Upper lobe of left lung (tissue), 6 donors: Measurements from ENCODE around the gene EPS8. TPM values are rescaled to one million over a fixed set of nuclear protein-coding genes. Genes with fewer than 3 reads are reported as not detected.

ENCODE experiments used
- ATAC-seq, 2 donors: fragments of 200-7000 bp; cut with Tn5 transposase; one replicate each; pipeline ENCODE4 v1.9.1; 2022; ENCODE audit warnings: mild to moderate bottlenecking in 2 of 2, moderate library complexity in 2 of 2; ENCODE audit not compliant: low FRiP score in 2 of 2
- DNase-seq, 2 donors: peaks; one replicate each; pipeline ENCODE4 v3.0.0-alpha.2; 2019 to 2020
- H3K27ac ChIP-seq, 4 donors: fragments of 200-600 bp; sonication (generic); one replicate each; pipeline ENCODE4 v1.5.1; 2016 to 2019
- H3K27me3 ChIP-seq, 4 donors: fragments of 200-600 bp; sonication (generic); one replicate each; pipeline ENCODE4 v1.5.1; 2017 to 2019
- H3K36me3 ChIP-seq, 4 donors: fragments of 200-600 bp; sonication (generic); one replicate each; pipeline ENCODE4 v1.5.1; 2016 to 2019
- H3K4me1 ChIP-seq, 4 donors: fragments of 200-600 bp; sonication (generic); one replicate each; pipeline ENCODE4 v1.5.1; 2018 to 2019
- H3K4me3 ChIP-seq, 4 donors: fragments of 200-600 bp; sonication (generic); one replicate each; pipeline ENCODE4 v1.5.1; 2017 to 2019; ENCODE audit warnings: mild to moderate bottlenecking in 2 of 4, moderate library complexity in 1 of 4
- H3K9me3 ChIP-seq, 4 donors: fragments of 200-600 bp; sonication (generic); one replicate each; pipeline ENCODE4 v1.5.1; 2018 to 2019
- CTCF ChIP-seq, 6 experiments: fragments of 450-650 bp in 4 of 6; fragments of 200-600 bp in 2 of 6; sonication (generic) in 2 of 6; IDR thresholded peaks; one replicate each; pipeline ENCODE4 v1.5.1; 2016 to 2019; ENCODE audit warnings: antibody characterized with exemption in 6 of 6
- EP300 ChIP-seq, 4 donors: sonication (generic); formaldehyde crosslinking; IDR thresholded peaks; one replicate each; pipeline ENCODE4 v1.5.1; 2017; ENCODE audit warnings: antibody characterized with exemption in 4 of 4, control low read depth in 2 of 4
- POLR2A ChIP-seq, 4 donors: fragments of 450-650 bp; IDR thresholded peaks; one replicate each; pipeline ENCODE4 v1.5.1; 2016 to 2017; ENCODE audit warnings: antibody characterized with exemption in 4 of 4, mild to moderate bottlenecking in 2 of 4
- POLR2AphosphoS5 ChIP-seq, 2 donors: sonication (generic); formaldehyde crosslinking; IDR thresholded peaks; one replicate each; pipeline ENCODE4 v1.5.1; 2017; ENCODE audit warnings: antibody characterized with exemption in 2 of 2
- WGBS, 2 donors: methylation state at CpG; one replicate each; pipeline ENCODE4 v1.1.5; 2017 to 2018; 5-methylcytosine and 5-hydroxymethylcytosine counted together
- total RNA-seq, 6 donors: library from RNA; depleted of rRNA in 4 of 6; stranded (reverse); fragments of >200 nt in 4 of 6; gene quantifications; one replicate each; pipeline versions ENCODE4 v1.1.0 to v1.2.1, GENCODE V29; 2016 to 2021
- donor health status: DM: no; HTN: no; CAD: no; lungs with moderate emphysema.
- donor health status: DM: no; HTN: yes; CAD: no; lungs with severe emphysema.

Gene EPS8
- total RNA-seq, 6 donors from 2014 or later: 43.9 to 112 (median 67.2) TPM

- TF ChIP-seq POLR2AphosphoS5 (IDR thresholded peaks at IDR 0.05) (no peak), CTCF (IDR thresholded peaks at IDR 0.05) (no peak), EP300 (IDR thresholded peaks at IDR 0.05) (no peak), POLR2A (IDR thresholded peaks at IDR 0.05) (no peak)
- ATAC-seq (no peak), DNase-seq (no peak)
- Histone ChIP-seq H3K9me3 (no peaks in the 10 kb centered on the region), H3K4me3 (no peak overlapping the region), H3K4me1 (no peaks in the 10 kb centered on the region), H3K27ac (no peak overlapping the region), H3K27me3 (no peaks in the 10 kb centered on the region), H3K36me3 (no peaks in the 10 kb centered on the region)
- 67 to 77% methylated on average over 3 of the region's 3 CpGs for WGBS, 2 donors
Observed at GRCh38 chr12:15823360-15824128, 34.4 kb upstream of the EPS8 start.

GRCh38 chr12:15819644-15820437, 30.7 kb upstream of the EPS8 start:
- no peaks in the 10 kb centered on the region for H3K9me3 ChIP-seq
- H3K27ac ChIP-seq: no peak overlapping the region
- 49 to 67% methylated on average over 3 of the region's 3 CpGs for WGBS, 2 donors
- no peaks in the 10 kb centered on the region for H3K36me3 ChIP-seq
- no peaks in the 10 kb centered on the region for H3K27me3 ChIP-seq
- TF ChIP-seq CTCF (IDR thresholded peaks at IDR 0.05) (no peak), EP300 (IDR thresholded peaks at IDR 0.05) (no peak), POLR2A (IDR thresholded peaks at IDR 0.05) (no peak), POLR2AphosphoS5 (IDR thresholded peaks at IDR 0.05) (no peak)
- no peak overlapping the region for H3K4me3 ChIP-seq
- DNase-seq (no peak), ATAC-seq (no peak)
- H3K4me1 ChIP-seq: no peaks in the 10 kb centered on the region

- 90 to 91% methylated on average over 1 of the region's 1 CpG for WGBS, 2 donors
- ATAC-seq (no peak), DNase-seq (no peak)
- TF ChIP-seq EP300 (IDR thresholded peaks at IDR 0.05): no peak
- no peak for TF ChIP-seq POLR2AphosphoS5 (IDR thresholded peaks at IDR 0.05)
- TF ChIP-seq POLR2A (IDR thresholded peaks at IDR 0.05): no peak
- TF ChIP-seq CTCF (IDR thresholded peaks at IDR 0.05): no peak
- H3K9me3 ChIP-seq: no peaks in the 10 kb centered on the region
- H3K36me3 ChIP-seq: no peaks in the 10 kb centered on the region
- no peaks in the 10 kb centered on the region for H3K4me1 ChIP-seq
- no peaks in the 10 kb centered on the region for H3K27me3 ChIP-seq
- H3K27ac ChIP-seq: no peak overlapping the region
- no peak overlapping the region for H3K4me3 ChIP-seq
Observed at GRCh38 chr12:15818418-15818817, 29.2 kb upstream of the EPS8 start.

- WGBS, 2 donors: 69 to 70% methylated on average over 2 of the region's 2 CpGs
- Histone ChIP-seq H3K4me1 (no peaks in the 10 kb centered on the region), H3K9me3 (no peaks in the 10 kb centered on the region), H3K27me3 (no peaks in the 10 kb centered on the region), H3K4me3 (no peak overlapping the region), H3K36me3 (no peaks in the 10 kb centered on the region), H3K27ac (no peak overlapping the region)
- ATAC-seq (no peak), DNase-seq (no peak)
- TF ChIP-seq POLR2A (IDR thresholded peaks at IDR 0.05) (no peak), CTCF (IDR thresholded peaks at IDR 0.05) (no peak), EP300 (IDR thresholded peaks at IDR 0.05) (no peak), POLR2AphosphoS5 (IDR thresholded peaks at IDR 0.05) (no peak)
Observed at GRCh38 chr12:15815730-15816129, 26.5 kb upstream of the EPS8 start.
